Stimulated activated naive CD4-positive, alpha-beta T cell treated with Interleukin-2 at 50 U/mL for 16 hours (primary cell): ENCODE measurements around the gene PPP2R5D.
A peak's percentile ranks its signal among the peaks of the same experiment; 100 is the strongest.

Experiments used
- DNase-seq: peaks from one replicate; lab custom pipeline; 2025; lab: John Stamatoyannopoulos, UW

PPP2R5D gene

GRCh38 chr6:43059168-43060033, 75.0 kb downstream of the PPP2R5D start, which contains the start of the genes KLC4 and MRPL2:
Gene KLC4 (plus strand): TSS chr6:43059631. CDS start chr6:43061336, 1,705 bp downstream.
Gene MRPL2 (minus strand): TSS chr6:43059434. CDS start chr6:43059381, 53 bp downstream.
- DNase-seq: peak; percentile 98

GRCh38 chr6:43060034-43060754, 75.8 kb downstream of the PPP2R5D start:
- DNase-seq: no peak

- no peak for DNase-seq
Measured at GRCh38 chr6:43060755-43061633, 76.6 kb downstream of the PPP2R5D start.

- DNase-seq: no peak
Measured at GRCh38 chr6:43061861-43062260, 77.5 kb downstream of the PPP2R5D start.
